B cell (primary cell): ENCODE data around the gene IL20RA. TPM values are rescaled to one million over a fixed set of nuclear protein-coding genes. Genes with fewer than 3 reads are reported as not detected.

Experiments used
- ATAC-seq: fragments of 200-7000 bp; cut with Tn5 transposase; one replicate; pipeline ENCODE4 v1.10.0; 2021; ENCODE audit warnings: low read depth, mild to moderate bottlenecking, moderate number of reproducible peaks, moderate library complexity
- CTCF ChIA-PET: fragments of 350-600 bp; sonication (Branson Sonifier 250); formaldehyde crosslinking; loops from one replicate; lab custom pipeline; 2021; ENCODE audit warnings: antibody characterized with exemption, inconsistent platforms; lab: Charles Lee
- POLR2A ChIA-PET: fragments of 350-600 bp; sonication (Branson Sonifier 250); formaldehyde crosslinking; loops from one replicate; lab custom pipeline; 2021; ENCODE audit warnings: antibody characterized with exemption; lab: Charles Lee
- DNase-seq: peaks from one replicate; pipeline ENCODE4 v3.0.0; 2013
- H2AFZ ChIP-seq: 2 replicates; pipeline ENCODE4 v1.6.1; 2012; ENCODE audit warnings: mild to moderate bottlenecking, low read depth, low read length; ENCODE audit not compliant: insufficient read depth, poor library complexity, severe bottlenecking
- H3K27ac ChIP-seq, 2 donors: 1 replicate in 1 of 2; 2 replicates in 1 of 2; pipeline ENCODE4 v1.5.1; 2012 to 2013; ENCODE audit warnings: low read length in 2 of 2, mild to moderate bottlenecking in 2 of 2, moderate library complexity in 1 of 2
- H3K27me3 ChIP-seq, 4 experiments: fragments of 200-600 bp in 1 of 4; sonication (generic) in 1 of 4; replicated peaks in 1 of 4; 1 replicate in 2 of 4; 2 replicates in 2 of 4; pipeline versions ENCODE4 v1.6.1 to v1.7.0; 2013 to 2016; ENCODE audit warnings: low read length in 3 of 4, mild to moderate bottlenecking in 2 of 4, mixed read lengths in 1 of 4, moderate library complexity in 1 of 4; ENCODE audit not compliant: insufficient read depth in 4 of 4, control insufficient read depth in 3 of 4; ENCODE audit errors: control extremely low read depth in 1 of 4
- H3K36me3 ChIP-seq, 2 experiments: replicated peaks in 1 of 2; 1 replicate in 1 of 2; 2 replicates in 1 of 2; pipeline versions ENCODE4 v1.6.1 to v1.7.1; 2013; ENCODE audit warnings: low read length in 1 of 2; ENCODE audit not compliant: insufficient read depth in 2 of 2, control insufficient read depth in 1 of 2; ENCODE audit errors: control extremely low read depth in 1 of 2, extremely low read depth in 1 of 2
- H3K4me1 ChIP-seq, 2 donors: fragments of 200-600 bp in 1 of 2; sonication (generic) in 1 of 2; 1 replicate in 1 of 2; 2 replicates in 1 of 2; pipeline versions ENCODE4 v1.5.1 to v1.6.1; 2013 to 2017; ENCODE audit warnings: low read length in 2 of 2; ENCODE audit not compliant: control insufficient read depth in 2 of 2, insufficient read depth in 2 of 2
- H3K4me2 ChIP-seq: replicated peaks from 2 replicates; pipeline ENCODE3; 2012; ENCODE audit warnings: mild to moderate bottlenecking, low read depth, low read length; ENCODE audit not compliant: poor library complexity, severe bottlenecking
- H3K4me3 ChIP-seq, 5 experiments: fragments of 200-600 bp in 1 of 5; sonication (generic) in 1 of 5; 1 replicate in 3 of 5; 2 replicates in 2 of 5; pipeline versions ENCODE4 v1.5.1 to v1.7.0; 2011 to 2016; ENCODE audit warnings: low read length in 4 of 5, mild to moderate bottlenecking in 4 of 5, low read depth in 2 of 5, control low read depth in 1 of 5, moderate library complexity in 1 of 5; ENCODE audit not compliant: insufficient read depth in 1 of 5; ENCODE audit errors: control extremely low read depth in 1 of 5, extremely low read depth in 1 of 5
- H3K79me2 ChIP-seq: fragments of 200-600 bp; sonication (generic); one replicate; pipeline ENCODE4 v1.6.0; 2016; ENCODE audit warnings: low read length; ENCODE audit not compliant: control insufficient read depth, insufficient read depth
- H3K9ac ChIP-seq: fragments of 200-600 bp; sonication (generic); 2 replicates; pipeline ENCODE4 v1.6.1; 2017; ENCODE audit warnings: mild to moderate bottlenecking, low read length, moderate library complexity
- H3K9me3 ChIP-seq, 3 donors: one replicate each; pipeline versions ENCODE4 v1.6.1 to v1.7.1; 2013; ENCODE audit warnings: low read length in 2 of 3; ENCODE audit not compliant: control insufficient read depth in 2 of 3, insufficient read depth in 1 of 3; ENCODE audit errors: control extremely low read depth in 1 of 3
- H4K20me1 ChIP-seq: 2 replicates; pipeline ENCODE4 v1.6.0; 2012; ENCODE audit warnings: mild to moderate bottlenecking, low read length; ENCODE audit not compliant: insufficient read depth, control insufficient read depth, poor library complexity, severe bottlenecking
- H3K27ac Mint-ChIP-seq: one replicate; pipeline ENCODE4 v1.8.0; 2021; ENCODE audit warnings: mixed read lengths
- H3K27me3 Mint-ChIP-seq: one replicate; pipeline ENCODE4 v1.8.0; 2021; ENCODE audit warnings: mixed read lengths
- H3K4me1 Mint-ChIP-seq: one replicate; pipeline ENCODE4 v1.8.0; 2021; ENCODE audit warnings: mixed read lengths
- H3K4me3 Mint-ChIP-seq: one replicate; pipeline ENCODE4 v1.8.0; 2021; ENCODE audit warnings: mixed read lengths
- H3K9me3 Mint-ChIP-seq: one replicate; pipeline ENCODE4 v1.8.0; 2022; ENCODE audit warnings: mixed read lengths; ENCODE audit not compliant: insufficient read depth
- CTCF ChIP-seq: fragments of 200-600 bp; IDR thresholded peaks from one replicate; pipeline ENCODE4 v1.8.0; 2022; ENCODE audit warnings: antibody characterized with exemption, mild to moderate bottlenecking
- EZH2 ChIP-seq: IDR thresholded peaks from 2 replicates; pipeline ENCODE4 v1.6.1; 2012; ENCODE audit warnings: borderline replicate concordance, low read depth, mild to moderate bottlenecking, moderate library complexity, low read length; ENCODE audit not compliant: insufficient read depth, poor library complexity, severe bottlenecking
- WGBS: methylation state at CpG from one replicate; pipeline ENCODE4 v1.1.5; 2013; ENCODE audit warnings: missing lambda C conversion rate; ENCODE audit not compliant: insufficient coverage; 5-methylcytosine and 5-hydroxymethylcytosine counted together
- intact Hi-C: fragments of 100-400 bp; cut with micrococcal nuclease; formaldehyde crosslinking; loops from one replicate; pipeline ENCODE4 v1.10.0; 2022
- polyA plus RNA-seq: library from polyadenylated mRNA; depleted of rRNA; stranded (reverse); fragments of >200 nt; gene quantifications from 2 replicates; pipeline ENCODE4 v1.2.3, GENCODE V29; 2012
- total RNA-seq, 2 donors: library from RNA; stranded (reverse); fragments of 120-200 nt in 1 of 2; gene quantifications; 1 replicate in 1 of 2; 2 replicates in 1 of 2; pipeline versions ENCODE4 v1.2.3 to v1.2.4, GENCODE V29; 2013 to 2022

Gene IL20RA
- total and polyA plus RNA-seq, 2 donors (not counting 1 experiment from before 2014, with no cell fraction given) = not detected

- no peak for TF ChIP-seq EZH2
- TF ChIP-seq CTCF = no peak
- no peak overlapping the region for H3K4me3 ChIP-seq
- WGBS = 87% methylated on average over 12 of the region's 14 CpGs
- no peak overlapping the region for H3K27ac ChIP-seq
- H2AFZ ChIP-seq = no peak overlapping the region
- H3K36me3 ChIP-seq = no peaks in the 10 kb centered on the region
- no peaks in the 10 kb centered on the region for H3K79me2 ChIP-seq
- H3K9ac ChIP-seq = no peak overlapping the region
- DNase-seq (no peak), ATAC-seq (no peak)
- intact Hi-C loops = no loop called here
- no peaks in the 10 kb centered on the region for H3K9me3 ChIP-seq
- ChIA-PET POLR2A (no interaction called here), CTCF (interaction anchor here (0.5 kb wide), 1 partner anchor 682 kb away, joined by 3 read pairs; no protein-coding TSS in a partner anchor)
- H3K4me2 ChIP-seq = no peak overlapping the region
- H3K4me1 Mint-ChIP-seq = peaks cover 17% of the 10 kb centered on the region
- H3K27ac Mint-ChIP-seq = no peak overlapping the region
- H3K4me3 Mint-ChIP-seq = no peak overlapping the region
- H3K27me3 Mint-ChIP-seq = peaks cover 18% of the 10 kb centered on the region
- H3K4me1 ChIP-seq = peaks cover 8 to 11% of the 10 kb centered on the region in 2 donors
- H3K27me3 ChIP-seq = no peaks in the 10 kb centered on the region
- no peaks in the 10 kb centered on the region for H3K9me3 Mint-ChIP-seq
- no peaks in the 10 kb centered on the region for H4K20me1 ChIP-seq
Measured at GRCh38 chr6:136959471-136959891, 85.3 kb downstream of the IL20RA start.

- DNase-seq = no peak
- 98% methylated on average over 5 of the region's 5 CpGs for WGBS
- POLR2A ChIA-PET = no interaction called here
- Histone ChIP-seq H2AFZ (no peak overlapping the region), H3K4me2 (no peak overlapping the region), H3K27me3 (no peaks in the 10 kb centered on the region), H3K9me3 (no peaks in the 10 kb centered on the region), H4K20me1 (no peaks in the 10 kb centered on the region), H3K36me3 (no peaks in the 10 kb centered on the region), H3K79me2 (no peaks in the 10 kb centered on the region), H3K9ac (no peak overlapping the region), H3K4me1 (peaks cover 8 to 11% of the 10 kb centered on the region in 2 donors), H3K4me3 (no peak overlapping the region), H3K27ac (no peak overlapping the region)
- Mint-ChIP-seq H3K4me1 (peaks cover 17% of the 10 kb centered on the region), H3K27me3 (peaks cover 18% of the 10 kb centered on the region), H3K4me3 (no peak overlapping the region), H3K27ac (no peak overlapping the region), H3K9me3 (no peaks in the 10 kb centered on the region)
- TF ChIP-seq EZH2 (no peak), CTCF (no peak)
- CTCF ChIA-PET = no interaction called here
- no peak for ATAC-seq
- intact Hi-C loops = no loop called here
Measured at GRCh38 chr6:136958168-136958567, 86.6 kb downstream of the IL20RA start.
